ENCODE measurements around the gene DCXR. TPM values are rescaled to one million over a fixed set of nuclear protein-coding genes. Genes with fewer than 3 reads are reported as not detected.
"Not testable (repeated sequence)": the region's sequence is repeated elsewhere in the genome, so short reads cannot be mapped to it uniquely, and the experiment has no call there.

Gene DCXR
- total RNA-seq, 2 experiments from 2014 or later: 132 to 147 TPM

DNA sequence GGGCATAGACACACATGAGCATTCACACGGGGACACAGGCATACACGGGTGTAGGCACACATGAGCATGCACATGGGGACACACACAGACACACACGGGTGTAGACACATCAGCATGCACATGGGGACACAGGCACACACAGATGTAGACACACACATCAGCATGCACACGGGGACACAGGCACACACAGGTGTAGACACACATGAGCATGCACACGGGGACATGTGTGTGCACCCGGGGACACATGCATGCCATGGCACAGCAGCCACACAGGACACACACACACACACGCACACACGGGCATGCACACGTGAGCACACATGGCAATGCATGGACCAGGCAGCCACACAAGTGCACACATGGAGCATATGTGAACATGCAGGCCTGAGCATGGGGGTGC is 5.2 kb upstream of the DCXR start:
- Histone ChIP-seq H3K79me2 (ENCODE audit: insufficient read depth, low read depth, low read length) (no peaks in the 10 kb centered on the region), H2AFZ (ENCODE audit: low read length) (no peak overlapping the region), H3K9me3 (ENCODE audit: low read length) (no peaks in the 10 kb centered on the region), H3K4me2 (ENCODE audit: low read length) (no peak overlapping the region), H3K27ac (ENCODE audit: low read depth, low read length, poor library complexity, severe bottlenecking) (no peak overlapping the region), H3K36me3 (ENCODE audit: insufficient read depth, low read length) (no peaks in the 10 kb centered on the region), H4K20me1 (ENCODE audit: insufficient read depth, low read length) (no peaks in the 10 kb centered on the region), H3K4me1 (ENCODE audit: insufficient read depth, low read length, poor library complexity, severe bottlenecking) (peaks cover 10% of the 10 kb centered on the region), H3K4me3 (ENCODE audit: low read depth, low read length, poor library complexity, severe bottlenecking) (no peak overlapping the region), H3K9me2 (ENCODE audit: insufficient read depth, low read length) (no peaks in the 10 kb centered on the region)
- no peak for DNase-seq (ENCODE audit: low spot score)
- ChIA-PET CTCF (ENCODE audit: unreplicated experiment) (no interaction called here), POLR2A (no interaction called here)
- TF ChIP-seq EZH2phosphoT487 (IDR thresholded peaks at IDR 0.05; ENCODE audit: borderline replicate concordance, low read depth, low read length): no peak
- TF ChIP-seq, protein P1, sequence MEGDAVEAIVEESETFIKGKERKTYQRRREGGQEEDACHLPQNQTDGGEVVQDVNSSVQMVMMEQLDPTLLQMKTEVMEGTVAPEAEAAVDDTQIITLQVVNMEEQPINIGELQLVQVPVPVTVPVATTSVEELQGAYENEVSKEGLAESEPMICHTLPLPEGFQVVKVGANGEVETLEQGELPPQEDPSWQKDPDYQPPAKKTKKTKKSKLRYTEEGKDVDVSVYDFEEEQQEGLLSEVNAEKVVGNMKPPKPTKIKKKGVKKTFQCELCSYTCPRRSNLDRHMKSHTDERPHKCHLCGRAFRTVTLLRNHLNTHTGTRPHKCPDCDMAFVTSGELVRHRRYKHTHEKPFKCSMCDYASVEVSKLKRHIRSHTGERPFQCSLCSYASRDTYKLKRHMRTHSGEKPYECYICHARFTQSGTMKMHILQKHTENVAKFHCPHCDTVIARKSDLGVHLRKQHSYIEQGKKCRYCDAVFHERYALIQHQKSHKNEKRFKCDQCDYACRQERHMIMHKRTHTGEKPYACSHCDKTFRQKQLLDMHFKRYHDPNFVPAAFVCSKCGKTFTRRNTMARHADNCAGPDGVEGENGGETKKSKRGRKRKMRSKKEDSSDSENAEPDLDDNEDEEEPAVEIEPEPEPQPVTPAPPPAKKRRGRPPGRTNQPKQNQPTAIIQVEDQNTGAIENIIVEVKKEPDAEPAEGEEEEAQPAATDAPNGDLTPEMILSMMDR (conservative IDR thresholded peaks at IDR 0.05; ENCODE audit: low read length): no peak
- intact Hi-C loops (cut with micrococcal nuclease; ENCODE audit: unreplicated experiment): no loop called here
- no TSS peak for BruUV-seq (replicated peaks)

DNA sequence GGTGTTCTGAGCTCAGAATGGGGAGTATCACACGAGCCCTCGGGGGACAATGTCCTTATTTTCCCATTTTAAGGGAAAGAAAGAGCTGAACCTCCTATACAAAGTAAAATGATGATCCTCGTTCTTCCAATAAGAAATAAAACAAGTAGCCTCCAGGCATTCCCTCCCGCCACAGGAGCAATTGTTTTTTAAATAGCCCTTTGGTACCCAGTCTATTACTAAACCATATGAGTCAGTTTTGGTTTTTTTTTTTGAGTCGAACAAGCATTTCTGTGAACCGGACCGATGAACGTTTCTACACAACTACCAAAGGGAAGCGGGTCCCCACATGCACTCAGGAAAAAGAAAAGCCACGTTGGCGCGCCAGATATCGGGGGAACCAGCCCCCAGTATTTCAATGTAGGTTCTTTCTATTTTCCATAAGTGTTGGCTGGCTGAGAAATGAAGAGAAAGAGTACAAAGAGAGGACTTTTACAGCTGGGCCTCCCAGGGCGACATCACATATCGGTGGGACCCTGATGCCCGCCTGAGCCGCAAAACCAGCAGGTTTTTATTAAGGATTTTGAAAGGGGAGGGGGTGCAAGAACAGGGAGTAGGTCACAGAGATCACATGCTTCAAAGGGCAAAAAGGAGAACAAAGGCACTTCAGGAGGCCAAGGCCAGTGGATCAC is 3.8 kb upstream of the DCXR start:
- DNase-seq (ENCODE audit: low spot score): no peak
- Histone ChIP-seq H4K20me1 (ENCODE audit: insufficient read depth, low read length) (0 out of 2 replicates have a peak, but pooled peaks cover 5% of the 10 kb centered on the region), H3K36me3 (ENCODE audit: insufficient read depth, low read length) (no peaks in the 10 kb centered on the region), H3K9me2 (ENCODE audit: insufficient read depth, low read length) (no peaks in the 10 kb centered on the region), H3K4me3 (ENCODE audit: low read depth, low read length, poor library complexity, severe bottlenecking) (no peak overlapping the region), H3K27ac (ENCODE audit: low read depth, low read length, poor library complexity, severe bottlenecking) (no peak overlapping the region), H3K79me2 (ENCODE audit: insufficient read depth, low read depth, low read length) (no peaks in the 10 kb centered on the region), H3K4me2 (ENCODE audit: low read length) (no peak overlapping the region), H2AFZ (ENCODE audit: low read length) (no peak overlapping the region), H3K4me1 (ENCODE audit: insufficient read depth, low read length, poor library complexity, severe bottlenecking) (peaks cover 17% of the 10 kb centered on the region), H3K9me3 (ENCODE audit: low read length) (no peaks in the 10 kb centered on the region)
- CTCF ChIA-PET (ENCODE audit: unreplicated experiment): no interaction called here
- TF ChIP-seq EZH2phosphoT487 (IDR thresholded peaks at IDR 0.05; ENCODE audit: borderline replicate concordance, low read depth, low read length): no peak
- TF ChIP-seq, protein P1 (conservative IDR thresholded peaks at IDR 0.05; ENCODE audit: low read length): no peak
- POLR2A ChIA-PET: interaction anchor here (0.7 to 1.0 kb wide), 2 partner anchors 29 to 59 kb away, joined by 3 to 4 read pairs; no protein-coding TSS in a partner anchor
- intact Hi-C loops (cut with micrococcal nuclease; ENCODE audit: unreplicated experiment): no loop called here
- BruUV-seq (replicated peaks): no TSS peak

DNA sequence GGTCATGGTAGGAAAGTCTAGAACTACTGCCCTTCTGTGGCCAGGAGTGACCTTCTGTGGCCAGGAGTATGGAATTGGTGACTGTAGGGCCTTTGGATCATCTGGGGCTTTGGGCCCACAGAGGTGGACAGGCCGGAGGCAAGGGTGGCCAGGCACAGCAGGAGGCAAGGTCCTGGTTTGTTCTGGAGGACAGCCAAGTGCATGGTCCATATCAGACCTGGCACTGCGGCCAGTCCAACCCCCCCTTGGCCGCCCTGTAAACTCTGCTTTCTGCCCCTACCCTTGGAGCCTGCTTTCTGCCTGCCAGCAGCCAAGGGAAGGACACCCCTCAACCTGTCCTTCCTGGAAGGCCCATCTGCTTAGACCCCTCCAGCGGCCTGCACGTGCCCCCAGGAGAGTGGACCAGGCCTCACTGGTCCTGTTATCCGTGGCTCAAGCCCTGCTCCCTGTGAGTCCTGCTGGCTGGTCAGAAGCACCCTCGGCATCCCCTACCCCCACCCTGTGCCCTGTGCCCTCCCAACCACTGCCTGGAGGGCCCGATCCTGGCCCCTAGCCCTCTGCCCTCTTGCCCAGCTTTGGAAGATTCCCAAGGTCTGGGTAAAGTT is 2.3 kb upstream of the DCXR start:
- Histone ChIP-seq H3K79me2 (ENCODE audit: insufficient read depth, low read depth, low read length) (no peaks in the 10 kb centered on the region), H3K27ac (ENCODE audit: low read depth, low read length, poor library complexity, severe bottlenecking) (no peak overlapping the region), H3K9me3 (ENCODE audit: low read length) (no peaks in the 10 kb centered on the region), H3K4me2 (ENCODE audit: low read length) (no peak overlapping the region), H3K36me3 (ENCODE audit: insufficient read depth, low read length) (no peaks in the 10 kb centered on the region), H3K4me3 (ENCODE audit: low read depth, low read length, poor library complexity, severe bottlenecking) (no peak overlapping the region), H2AFZ (ENCODE audit: low read length) (no peak overlapping the region), H4K20me1 (ENCODE audit: insufficient read depth, low read length) (0 out of 2 replicates have a peak, but pooled peaks cover 5% of the 10 kb centered on the region), H3K9me2 (ENCODE audit: insufficient read depth, low read length) (no peaks in the 10 kb centered on the region), H3K4me1 (ENCODE audit: insufficient read depth, low read length, poor library complexity, severe bottlenecking) (peaks cover 19% of the 10 kb centered on the region)
- intact Hi-C loops (cut with micrococcal nuclease; ENCODE audit: unreplicated experiment): loop anchor here (5.0 kb wide), 1 partner anchor 167 kb away; the partner anchor contains the start of gene ARHGDIA
- CTCF ChIA-PET (ENCODE audit: unreplicated experiment): no interaction called here
- no peak for TF ChIP-seq EZH2phosphoT487 (IDR thresholded peaks at IDR 0.05; ENCODE audit: borderline replicate concordance, low read depth, low read length)
- TF ChIP-seq, protein P1 (conservative IDR thresholded peaks at IDR 0.05; ENCODE audit: low read length): no peak
- DNase-seq (ENCODE audit: low spot score): no peak
- no TSS peak for BruUV-seq (replicated peaks)
- POLR2A ChIA-PET: interaction anchor here (0.7 kb wide), 1 partner anchor 20 kb away, joined by 3 read pairs; no protein-coding TSS in a partner anchor

DNA sequence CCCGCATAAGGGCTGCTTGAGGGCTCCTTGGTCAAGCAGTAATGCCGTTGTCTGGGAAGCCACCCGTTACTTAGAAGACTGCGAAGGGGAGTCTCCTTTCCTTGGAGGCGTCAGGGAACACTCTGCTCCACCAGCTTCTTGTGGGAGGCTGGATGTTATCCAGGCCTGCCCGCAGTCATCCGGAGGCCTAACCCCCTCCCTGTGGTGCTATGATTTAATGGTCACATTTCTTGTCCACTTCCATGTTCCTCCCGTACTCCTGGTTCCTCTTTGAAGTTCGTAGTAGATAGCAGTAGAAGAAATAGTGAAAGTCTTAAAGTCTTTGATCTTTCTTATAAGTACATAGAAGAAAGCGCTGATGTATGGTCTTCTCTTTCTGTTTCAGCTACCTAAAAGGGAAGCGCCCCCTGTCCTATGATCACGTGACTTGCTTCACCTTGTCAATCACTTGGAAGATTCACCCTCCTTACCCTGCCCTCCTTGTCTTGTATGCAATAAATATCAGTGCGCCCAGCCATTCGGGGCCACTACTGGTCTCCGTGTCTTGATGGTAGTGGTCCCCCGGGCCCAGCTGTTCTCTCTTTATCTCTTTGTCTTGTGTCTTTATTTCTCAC is 1.4 kb upstream of the DCXR start:
- H3K4me2 ChIP-seq (ENCODE audit: low read length); H3K79me2 ChIP-seq (ENCODE audit: insufficient read depth, low read depth, low read length); H3K4me3 ChIP-seq (ENCODE audit: low read depth, low read length, poor library complexity, severe bottlenecking); H4K20me1 ChIP-seq (ENCODE audit: insufficient read depth, low read length); H3K9me3 ChIP-seq (ENCODE audit: low read length); BruUV-seq (replicated peaks); H3K27ac ChIP-seq (ENCODE audit: low read depth, low read length, poor library complexity, severe bottlenecking); H2AFZ ChIP-seq (ENCODE audit: low read length); H3K9me2 ChIP-seq (ENCODE audit: insufficient read depth, low read length); H3K36me3 ChIP-seq (ENCODE audit: insufficient read depth, low read length); CTCF ChIA-PET (ENCODE audit: unreplicated experiment): not testable (repeated sequence)
- DNase-seq (ENCODE audit: low spot score): peak; percentile 41
- intact Hi-C loops (cut with micrococcal nuclease; ENCODE audit: unreplicated experiment): loop anchor here (5.0 kb wide), 1 partner anchor 167 kb away; the partner anchor contains the start of gene ARHGDIA
- POLR2A ChIA-PET: interaction anchor here (1.1 to 1.5 kb wide), 2 partner anchors 11 to 27 kb away, joined by 3 read pairs; no protein-coding TSS in a partner anchor
- peaks cover 19% of the 10 kb centered on the region for H3K4me1 ChIP-seq (ENCODE audit: insufficient read depth, low read length, poor library complexity, severe bottlenecking)

Data from OCI-LY7 (cell line).